OCI-LY3 (cell line): ENCODE data around the gene MAP3K15.

Source experiments
- EZH2phosphoT487 ChIP-seq: fragments of 200-600 bp; shearing (Covaris generic); IDR thresholded peaks from 2 replicates; pipeline ENCODE4 v1.6.1; 2018; ENCODE audit warnings: antibody characterized with exemption, mixed run types, low read depth
- TF ChIP-seq, protein P1 (sequence below): fragments of 200-600, 300-600 bp; sonication (generic); IDR thresholded peaks from 2 replicates; pipeline ENCODE4 v1.5.1; 2014; ENCODE audit warnings: antibody characterized with exemption, low read length, low read depth

- TF ChIP-seq, protein P1, sequence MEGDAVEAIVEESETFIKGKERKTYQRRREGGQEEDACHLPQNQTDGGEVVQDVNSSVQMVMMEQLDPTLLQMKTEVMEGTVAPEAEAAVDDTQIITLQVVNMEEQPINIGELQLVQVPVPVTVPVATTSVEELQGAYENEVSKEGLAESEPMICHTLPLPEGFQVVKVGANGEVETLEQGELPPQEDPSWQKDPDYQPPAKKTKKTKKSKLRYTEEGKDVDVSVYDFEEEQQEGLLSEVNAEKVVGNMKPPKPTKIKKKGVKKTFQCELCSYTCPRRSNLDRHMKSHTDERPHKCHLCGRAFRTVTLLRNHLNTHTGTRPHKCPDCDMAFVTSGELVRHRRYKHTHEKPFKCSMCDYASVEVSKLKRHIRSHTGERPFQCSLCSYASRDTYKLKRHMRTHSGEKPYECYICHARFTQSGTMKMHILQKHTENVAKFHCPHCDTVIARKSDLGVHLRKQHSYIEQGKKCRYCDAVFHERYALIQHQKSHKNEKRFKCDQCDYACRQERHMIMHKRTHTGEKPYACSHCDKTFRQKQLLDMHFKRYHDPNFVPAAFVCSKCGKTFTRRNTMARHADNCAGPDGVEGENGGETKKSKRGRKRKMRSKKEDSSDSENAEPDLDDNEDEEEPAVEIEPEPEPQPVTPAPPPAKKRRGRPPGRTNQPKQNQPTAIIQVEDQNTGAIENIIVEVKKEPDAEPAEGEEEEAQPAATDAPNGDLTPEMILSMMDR = no peak
- TF ChIP-seq EZH2phosphoT487 = no peak
These were observed 164.3 kb downstream of the MAP3K15 start for GRCh38 chrX:19350941-19351384.
